GM19035 (cell line): ENCODE data around the gene WDR81.
"Not testable (repeated sequence)": the region's sequence is repeated elsewhere in the genome, so short reads cannot be mapped to it uniquely, and the experiment has no call there.

Experiments
- ATAC-seq: cut with Tn5 transposase; IDR thresholded peaks from one replicate; pipeline ENCODE4 v1.9.1; 2021; ENCODE audit not compliant: unreplicated experiment

The WDR81 gene

GRCh38 chr17:1713160-1713877, 11.2 kb upstream of the WDR81 start:
- no peak for ATAC-seq

- no peak for ATAC-seq
Measured at GRCh38 chr17:1713878-1714426, 10.6 kb upstream of the WDR81 start.

GRCh38 chr17:1714427-1714979, 10.0 kb upstream of the WDR81 start:
- no peak for ATAC-seq

- no peak for ATAC-seq
Measured at GRCh38 chr17:1714980-1715802, 9.3 kb upstream of the WDR81 start.

- ATAC-seq, result no peak
Measured at GRCh38 chr17:1715803-1716075, 8.8 kb upstream of the WDR81 start.

- peak; percentile 72 for ATAC-seq
Measured at GRCh38 chr17:1716076-1716911, 8.2 kb upstream of the WDR81 start.

GRCh38 chr17:1716912-1717695, 7.4 kb upstream of the WDR81 start:
- ATAC-seq, result peak; percentile 47

- no peak for ATAC-seq
Measured at GRCh38 chr17:1718362-1719165, 5.9 kb upstream of the WDR81 start.

- no peak for ATAC-seq
Measured at GRCh38 chr17:1720856-1721386, 3.6 kb upstream of the WDR81 start.

GRCh38 chr17:1722022-1722421, 2.5 kb upstream of the WDR81 start:
- not testable (repeated sequence) for ATAC-seq

- ATAC-seq, result peak; percentile 22
Measured at GRCh38 chr17:1724869-1725641, 551 bp downstream of the WDR81 start.

- no peak for ATAC-seq
Measured at GRCh38 chr17:1725642-1726511, 1.4 kb downstream of the WDR81 start.

- ATAC-seq, result no peak
Measured at GRCh38 chr17:1726626-1727257, 2.2 kb downstream of the WDR81 start.

- ATAC-seq, result no peak
Measured at GRCh38 chr17:1727258-1727789, 2.8 kb downstream of the WDR81 start.

GRCh38 chr17:1727876-1728630, 3.5 kb downstream of the WDR81 start:
- no peak for ATAC-seq

- no peak for ATAC-seq
Measured at GRCh38 chr17:1729966-1730325, 5.4 kb downstream of the WDR81 start.
